Measurements from ENCODE around the gene MYO1D.

Gene MYO1D

GRCh38 chr17:32709562-32709961, 167.4 kb downstream of the MYO1D start:
- no peak overlapping the region for H3K4me3 ChIP-seq (ENCODE audit: low read length)
- TF ChIP-seq ZNF274 (IDR thresholded peaks at IDR 0.05; ENCODE audit: low read depth, low read length), result no peak

- H3K4me3 ChIP-seq (ENCODE audit: low read length), result no peak overlapping the region
- no peak for TF ChIP-seq ZNF274 (IDR thresholded peaks at IDR 0.05; ENCODE audit: low read depth, low read length)
Observed at GRCh38 chr17:32701871-32702270, 175.1 kb downstream of the MYO1D start.

- no peak overlapping the region for H3K4me3 ChIP-seq (ENCODE audit: low read length)
- TF ChIP-seq ZNF274 (IDR thresholded peaks at IDR 0.05; ENCODE audit: low read depth, low read length), result no peak
Observed at GRCh38 chr17:32699247-32699646, 177.7 kb downstream of the MYO1D start.

GRCh38 chr17:32697728-32698625, 178.9 kb downstream of the MYO1D start:
- no peak overlapping the region for H3K4me3 ChIP-seq (ENCODE audit: low read length)
- TF ChIP-seq ZNF274 (IDR thresholded peaks at IDR 0.05; ENCODE audit: low read depth, low read length), result no peak

- H3K4me3 ChIP-seq (ENCODE audit: low read length), result no peak overlapping the region
- TF ChIP-seq ZNF274 (IDR thresholded peaks at IDR 0.05; ENCODE audit: low read depth, low read length), result no peak
Observed at GRCh38 chr17:32696426-32696825, 180.5 kb downstream of the MYO1D start.

GRCh38 chr17:32695864-32696263, 181.1 kb downstream of the MYO1D start:
- H3K4me3 ChIP-seq (ENCODE audit: low read length), result no peak overlapping the region
- no peak for TF ChIP-seq ZNF274 (IDR thresholded peaks at IDR 0.05; ENCODE audit: low read depth, low read length)

- no peak overlapping the region for H3K4me3 ChIP-seq (ENCODE audit: low read length)
- TF ChIP-seq ZNF274 (IDR thresholded peaks at IDR 0.05; ENCODE audit: low read depth, low read length), result no peak
Observed at GRCh38 chr17:32693194-32693897, 183.6 kb downstream of the MYO1D start.

GRCh38 chr17:32692179-32692578, 184.7 kb downstream of the MYO1D start:
- H3K4me3 ChIP-seq (ENCODE audit: low read length), result no peak overlapping the region
- no peak for TF ChIP-seq ZNF274 (IDR thresholded peaks at IDR 0.05; ENCODE audit: low read depth, low read length)

GRCh38 chr17:32689348-32689747, 187.6 kb downstream of the MYO1D start:
- TF ChIP-seq ZNF274 (IDR thresholded peaks at IDR 0.05; ENCODE audit: low read depth, low read length), result no peak
- no peak overlapping the region for H3K4me3 ChIP-seq (ENCODE audit: low read length)

- H3K4me3 ChIP-seq (ENCODE audit: low read length), result no peak overlapping the region
- TF ChIP-seq ZNF274 (IDR thresholded peaks at IDR 0.05; ENCODE audit: low read depth, low read length), result no peak
Observed at GRCh38 chr17:32688221-32688620, 188.7 kb downstream of the MYO1D start.

GRCh38 chr17:32684087-32684958, 192.6 kb downstream of the MYO1D start:
- H3K4me3 ChIP-seq (ENCODE audit: low read length), result no peak overlapping the region
- no peak for TF ChIP-seq ZNF274 (IDR thresholded peaks at IDR 0.05; ENCODE audit: low read depth, low read length)

GRCh38 chr17:32673964-32674363, 203.0 kb downstream of the MYO1D start:
- no peak for TF ChIP-seq ZNF274 (IDR thresholded peaks at IDR 0.05; ENCODE audit: low read depth, low read length)
- no peak overlapping the region for H3K4me3 ChIP-seq (ENCODE audit: low read length)

- H3K4me3 ChIP-seq (ENCODE audit: low read length), result no peak overlapping the region
- no peak for TF ChIP-seq ZNF274 (IDR thresholded peaks at IDR 0.05; ENCODE audit: low read depth, low read length)
Observed at GRCh38 chr17:32672711-32673110, 204.2 kb downstream of the MYO1D start.

GRCh38 chr17:32671896-32672295, 205.0 kb downstream of the MYO1D start:
- TF ChIP-seq ZNF274 (IDR thresholded peaks at IDR 0.05; ENCODE audit: low read depth, low read length), result no peak
- no peak overlapping the region for H3K4me3 ChIP-seq (ENCODE audit: low read length)
